ENCODE measurements around the gene DTNA. TPM values are rescaled to one million over a fixed set of nuclear protein-coding genes. Genes with fewer than 3 reads are reported as not detected.

The DTNA gene
- polyA plus RNA-seq, 1 donor (not counting 4 experiments of a cell fraction or from before 2014, with no cell fraction given): 0.81 TPM

GRCh38 chr18:34718610-34719009 lies 8.5 kb downstream of the DTNA start:
- Histone ChIP-seq H3K27ac (ENCODE audit: control insufficient read depth, insufficient read depth, low read length) (no peak overlapping the region), H3K79me2 (ENCODE audit: control insufficient read depth, insufficient read depth, low read length) (no peaks in the 10 kb centered on the region), H3K36me3 (ENCODE audit: control insufficient read depth in 2 of 2, extremely low read depth in 1 of 2, insufficient read depth in 2 of 2, low read length in 2 of 2) (no peaks in the 10 kb centered on the region), H3K9me3 (ENCODE audit: control insufficient read depth, low read depth, low read length) (no peaks in the 10 kb centered on the region), H4K20me1 (ENCODE audit: control insufficient read depth, extremely low read depth, insufficient read depth, low read length) (peaks cover 2% of the 10 kb centered on the region), H3K27me3 (ENCODE audit: control insufficient read depth, extremely low read depth, insufficient read depth, low read length) (no peaks in the 10 kb centered on the region), H3K9me1 (ENCODE audit: control insufficient read depth, extremely low read depth, insufficient read depth, low read length) (no peaks in the 10 kb centered on the region), H3K4me3 (ENCODE audit: control insufficient read depth in 2 of 3, extremely low read depth in 1 of 3, insufficient read depth in 2 of 3, low read depth in 1 of 3, low read length in 3 of 3) (no peak overlapping the region), H2AFZ (ENCODE audit: control insufficient read depth, low read length) (no peak overlapping the region), H3K4me2 (ENCODE audit: control insufficient read depth, extremely low read depth, insufficient read depth, low read depth, low read length) (no peak overlapping the region), H3K9ac (ENCODE audit: control insufficient read depth, extremely low read depth, insufficient read depth, low read length) (no peak overlapping the region), H3K4me1 (ENCODE audit: control insufficient read depth, extremely low read depth, insufficient read depth, low read length) (no peaks in the 10 kb centered on the region)
- no peak for FAIRE-seq
- no peak for TF ChIP-seq CTCF (optimal IDR thresholded peaks at IDR 0.05 in 1 of 3, IDR thresholded peaks at IDR 0.05 in 1 of 3, conservative IDR thresholded peaks at IDR 0.05 in 1 of 3; ENCODE audit: extremely low read depth in 1 of 3, insufficient read depth in 2 of 3, low read length in 3 of 3)
- TF ChIP-seq EZH2 (IDR thresholded peaks at IDR 0.05; ENCODE audit: low read length): no peak
- DNase-seq (ENCODE audit: low read depth, low spot score): no peak
- dilution Hi-C loops (cut with MboI; ENCODE audit: extremely low pct_ligation_motif_present, low sequenced_read_pairs): no loop called here

- DNase-seq (ENCODE audit: low read depth, low spot score): no peak
- Histone ChIP-seq H3K79me2 (ENCODE audit: control insufficient read depth, insufficient read depth, low read length) (no peaks in the 10 kb centered on the region), H2AFZ (ENCODE audit: control insufficient read depth, low read length) (no peak overlapping the region), H3K4me3 (ENCODE audit: control insufficient read depth in 2 of 3, extremely low read depth in 1 of 3, insufficient read depth in 2 of 3, low read depth in 1 of 3, low read length in 3 of 3) (no peak overlapping the region), H3K4me2 (ENCODE audit: control insufficient read depth, extremely low read depth, insufficient read depth, low read depth, low read length) (no peak overlapping the region), H3K36me3 (ENCODE audit: control insufficient read depth in 2 of 2, extremely low read depth in 1 of 2, insufficient read depth in 2 of 2, low read length in 2 of 2) (no peaks in the 10 kb centered on the region), H3K9me1 (ENCODE audit: control insufficient read depth, extremely low read depth, insufficient read depth, low read length) (no peaks in the 10 kb centered on the region), H3K27me3 (ENCODE audit: control insufficient read depth, extremely low read depth, insufficient read depth, low read length) (no peaks in the 10 kb centered on the region), H3K27ac (ENCODE audit: control insufficient read depth, insufficient read depth, low read length) (no peak overlapping the region), H4K20me1 (ENCODE audit: control insufficient read depth, extremely low read depth, insufficient read depth, low read length) (peaks cover 2% of the 10 kb centered on the region), H3K9me3 (ENCODE audit: control insufficient read depth, low read depth, low read length) (no peaks in the 10 kb centered on the region), H3K9ac (ENCODE audit: control insufficient read depth, extremely low read depth, insufficient read depth, low read length) (no peak overlapping the region), H3K4me1 (ENCODE audit: control insufficient read depth, extremely low read depth, insufficient read depth, low read length) (no peaks in the 10 kb centered on the region)
- TF ChIP-seq CTCF (optimal IDR thresholded peaks at IDR 0.05 in 1 of 3, IDR thresholded peaks at IDR 0.05 in 1 of 3, conservative IDR thresholded peaks at IDR 0.05 in 1 of 3; ENCODE audit: extremely low read depth in 1 of 3, insufficient read depth in 2 of 3, low read length in 3 of 3) (no peak), EZH2 (IDR thresholded peaks at IDR 0.05; ENCODE audit: low read length) (no peak)
- no peak for FAIRE-seq
- dilution Hi-C loops (cut with MboI; ENCODE audit: extremely low pct_ligation_motif_present, low sequenced_read_pairs): no loop called here
These were observed 10.1 kb downstream of the DTNA start for GRCh38 chr18:34720220-34720619.
